Effector memory CD8-positive, alpha-beta T cell (primary cell): ENCODE results near the gene RILP.
A peak's percentile ranks its signal among the peaks of the same experiment; 100 is the strongest.
"Not testable (repeated sequence)": the region's sequence is repeated elsewhere in the genome, so short reads cannot be mapped to it uniquely, and the experiment has no call there.

ENCODE experiments used
- ATAC-seq: fragments of 150-1000 bp; cut with Tn5 transposase; replicated peaks from 2 replicates; pipeline ENCODE4 v1.10.0; 2021; ENCODE audit warnings: mild to moderate bottlenecking, moderate library complexity
- DNase-seq, 3 experiments: peaks; one replicate each; pipeline ENCODE4 v3.0.0; 2021
- H3K27ac Mint-ChIP-seq, 2 donors: one replicate each; pipeline ENCODE4 v1.8.0; 2022; ENCODE audit warnings: mild to moderate bottlenecking in 2 of 2, mixed read lengths in 2 of 2, moderate library complexity in 2 of 2
- H3K27me3 Mint-ChIP-seq, 2 donors: one replicate each; pipeline ENCODE4 v1.8.0; 2022; ENCODE audit warnings: mixed read lengths in 2 of 2
- H3K36me3 Mint-ChIP-seq: one replicate; pipeline ENCODE4 v1.8.0; 2022; ENCODE audit warnings: mild to moderate bottlenecking, moderate library complexity, mixed read lengths; ENCODE audit not compliant: insufficient read depth
- H3K4me1 Mint-ChIP-seq, 2 donors: one replicate each; pipeline ENCODE4 v1.8.0; 2022; ENCODE audit warnings: low read depth in 2 of 2, mixed read lengths in 2 of 2
- H3K4me3 Mint-ChIP-seq, 2 donors: one replicate each; pipeline ENCODE4 v1.8.0; 2022; ENCODE audit warnings: mild to moderate bottlenecking in 2 of 2, mixed read lengths in 2 of 2, moderate library complexity in 2 of 2
- H3K9me3 Mint-ChIP-seq, 2 donors: one replicate each; pipeline ENCODE4 v1.8.0; 2022; ENCODE audit warnings: mixed read lengths in 2 of 2
- total RNA-seq, 9 experiments: gene quantifications; one replicate each; lab custom pipeline; 2026; lab: John Stamatoyannopoulos, UW

The RILP gene
- total RNA-seq, result 1.1 to 3.3 (median 1.8) reads per million in 9 experiments

- no peaks in the 10 kb centered on the region for H3K27me3 Mint-ChIP-seq
- H3K4me3 Mint-ChIP-seq, result peak within 1 kb of the TSS; percentile 67 to 69
- peaks cover 42% of the 10 kb centered on the region for H3K36me3 Mint-ChIP-seq
- DNase-seq, result no peak
- H3K4me1 Mint-ChIP-seq, result peaks cover 9 to 12% of the 10 kb centered on the region in 2 donors
- no peaks in the 10 kb centered on the region for H3K9me3 Mint-ChIP-seq
- peak; percentile 2 for ATAC-seq
- H3K27ac Mint-ChIP-seq, result no peak within 1 kb of the TSS
Measured at GRCh38 chr17:1649844-1650501, at the start of gene RILP. Gene RILP (minus strand): TSS chr17:1649866. CDS start chr17:1649804, 62 bp downstream.

GRCh38 chr17:1697681-1698080 lies 48.0 kb upstream of the RILP start:
- Mint-ChIP-seq H3K4me3 (no peak overlapping the region), H3K27ac (no peak overlapping the region), H3K27me3 (peaks cover 0 to 6% of the 10 kb centered on the region in 2 donors), H3K9me3 (no peaks in the 10 kb centered on the region), H3K36me3 (no peaks in the 10 kb centered on the region), H3K4me1 (no peaks in the 10 kb centered on the region)
- DNase-seq (no peak), ATAC-seq (no peak)

GRCh38 chr17:1695365-1695764 lies 45.7 kb upstream of the RILP start:
- H3K9me3 Mint-ChIP-seq, result no peaks in the 10 kb centered on the region
- no peak overlapping the region for H3K27ac Mint-ChIP-seq
- ATAC-seq (no peak), DNase-seq (no peak)
- no peak overlapping the region for H3K4me3 Mint-ChIP-seq
- H3K4me1 Mint-ChIP-seq, result no peaks in the 10 kb centered on the region
- peaks cover 0 to 6% of the 10 kb centered on the region in 2 donors for H3K27me3 Mint-ChIP-seq
- H3K36me3 Mint-ChIP-seq, result no peaks in the 10 kb centered on the region

GRCh38 chr17:1693339-1693738 lies 43.7 kb upstream of the RILP start:
- Mint-ChIP-seq H3K36me3 (no peaks in the 10 kb centered on the region), H3K27me3 (peaks cover 0 to 6% of the 10 kb centered on the region in 2 donors), H3K9me3 (no peaks in the 10 kb centered on the region), H3K4me1 (no peaks in the 10 kb centered on the region), H3K27ac (no peak overlapping the region), H3K4me3 (no peak overlapping the region)
- ATAC-seq (no peak), DNase-seq (no peak)

- Mint-ChIP-seq H3K4me1 (no peaks in the 10 kb centered on the region), H3K9me3 (no peaks in the 10 kb centered on the region), H3K27ac (no peak overlapping the region), H3K27me3 (peaks cover 0 to 6% of the 10 kb centered on the region in 2 donors), H3K4me3 (no peak overlapping the region), H3K36me3 (no peaks in the 10 kb centered on the region)
- no peak for DNase-seq
- no peak for ATAC-seq
Measured at GRCh38 chr17:1690544-1691221, 41.0 kb upstream of the RILP start.

GRCh38 chr17:1688405-1688804 lies 38.7 kb upstream of the RILP start:
- not testable (repeated sequence) for H3K9me3 Mint-ChIP-seq, H3K27me3 Mint-ChIP-seq, H3K27ac Mint-ChIP-seq, ATAC-seq, DNase-seq, H3K4me3 Mint-ChIP-seq
- Mint-ChIP-seq H3K4me1 (peaks cover 14 to 16% of the 10 kb centered on the region in 2 donors), H3K36me3 (peaks cover 16% of the 10 kb centered on the region)

- Mint-ChIP-seq H3K4me1 (peaks cover 24 to 32% of the 10 kb centered on the region in 2 donors), H3K4me3 (no peak overlapping the region), H3K9me3 (no peaks in the 10 kb centered on the region), H3K36me3 (peaks cover 39% of the 10 kb centered on the region), H3K27me3 (no peaks in the 10 kb centered on the region), H3K27ac (no peak overlapping the region)
- no peak for ATAC-seq
- DNase-seq, result no peak
Measured at GRCh38 chr17:1686086-1686485, 36.4 kb upstream of the RILP start.

GRCh38 chr17:1684378-1685189 lies 34.9 kb upstream of the RILP start, which contains the start of gene PRPF8:
Gene PRPF8 (minus strand): TSS chr17:1684867. CDS start chr17:1684571, 296 bp downstream.
- peak within 1 kb of the TSS; percentile 98 for H3K4me3 Mint-ChIP-seq
- ATAC-seq, result peak; percentile 97
- H3K27ac Mint-ChIP-seq, result peak within 1 kb of the TSS; percentile 98 to 99
- H3K9me3 Mint-ChIP-seq, result no peaks in the 10 kb centered on the region
- no peaks in the 10 kb centered on the region for H3K27me3 Mint-ChIP-seq
- H3K36me3 Mint-ChIP-seq, result peaks cover 54% of the 10 kb centered on the region
- H3K4me1 Mint-ChIP-seq, result peaks cover 29 to 41% of the 10 kb centered on the region in 2 donors
- DNase-seq, result peak; percentile 97 to 99 (median 98)

- H3K4me1 Mint-ChIP-seq, result peaks cover 29 to 41% of the 10 kb centered on the region in 2 donors
- H3K27ac Mint-ChIP-seq, result peak overlapping the region; percentile 98 to 99
- H3K4me3 Mint-ChIP-seq, result peak overlapping the region; percentile 98
- H3K9me3 Mint-ChIP-seq, result no peaks in the 10 kb centered on the region
- ATAC-seq (no peak), DNase-seq (no peak)
- H3K36me3 Mint-ChIP-seq, result peaks cover 66% of the 10 kb centered on the region
- H3K27me3 Mint-ChIP-seq, result no peaks in the 10 kb centered on the region
Measured at GRCh38 chr17:1683459-1683858, 33.8 kb upstream of the RILP start.

GRCh38 chr17:1676401-1676800 lies 26.7 kb upstream of the RILP start:
- Mint-ChIP-seq H3K9me3 (no peaks in the 10 kb centered on the region), H3K4me3 (no peak overlapping the region), H3K27me3 (no peaks in the 10 kb centered on the region), H3K4me1 (peaks cover 18 to 21% of the 10 kb centered on the region in 2 donors), H3K36me3 (peaks cover 100% of the 10 kb centered on the region), H3K27ac (peak overlapping the region in 1 of 2 donors; percentile 57)
- ATAC-seq, result no peak
- DNase-seq, result no peak

- peak overlapping the region in 1 of 2 donors; percentile 33 for H3K4me3 Mint-ChIP-seq
- H3K9me3 Mint-ChIP-seq, result no peaks in the 10 kb centered on the region
- peak overlapping the region in 1 of 2 donors; percentile 78 for H3K27ac Mint-ChIP-seq
- H3K4me1 Mint-ChIP-seq, result peaks cover 26 to 28% of the 10 kb centered on the region in 2 donors
- H3K27me3 Mint-ChIP-seq, result no peaks in the 10 kb centered on the region
- DNase-seq, result peak in 2 of 3 experiments; percentile 40 to 43
- ATAC-seq, result peak; percentile 79
- peaks cover 99% of the 10 kb centered on the region for H3K36me3 Mint-ChIP-seq
Measured at GRCh38 chr17:1673041-1673785, 23.5 kb upstream of the RILP start.

- Mint-ChIP-seq H3K36me3 (peaks cover 99% of the 10 kb centered on the region), H3K4me1 (peaks cover 11 to 22% of the 10 kb centered on the region in 2 donors)
- ATAC-seq, H3K27me3 Mint-ChIP-seq, H3K9me3 Mint-ChIP-seq, H3K27ac Mint-ChIP-seq, DNase-seq, H3K4me3 Mint-ChIP-seq: not testable (repeated sequence)
Measured at GRCh38 chr17:1663934-1664333, 14.3 kb upstream of the RILP start.

- Mint-ChIP-seq H3K9me3 (no peaks in the 10 kb centered on the region), H3K4me3 (no peak overlapping the region), H3K36me3 (peaks cover 100% of the 10 kb centered on the region), H3K27me3 (no peaks in the 10 kb centered on the region), H3K4me1 (peaks cover 5 to 13% of the 10 kb centered on the region in 2 donors), H3K27ac (peak overlapping the region in 1 of 2 donors; percentile 78)
- no peak for ATAC-seq
- DNase-seq, result no peak
Measured at GRCh38 chr17:1661045-1661444, 11.4 kb upstream of the RILP start.
